Adrenal gland (tissue), 5 donors: Measurements from ENCODE around the gene NAT8L.

ENCODE experiments used
- CTCF ChIP-seq, 6 experiments: fragments of 450-650 bp in 4 of 6; fragments of 200-600 bp in 2 of 6; sonication (generic) in 1 of 6; IDR thresholded peaks; 1 replicate in 5 of 6; 2 replicates in 1 of 6; pipeline versions ENCODE4 v1.5.1 to v1.8.0; 2016 to 2021; ENCODE audit warnings: antibody characterized with exemption in 6 of 6, mild to moderate bottlenecking in 2 of 6, moderate library complexity in 1 of 6
- POLR2A ChIP-seq, 2 donors: fragments of 450-650 bp; IDR thresholded peaks; one replicate each; pipeline ENCODE4 v1.6.1; 2017; ENCODE audit warnings: antibody characterized with exemption in 2 of 2, mild to moderate bottlenecking in 2 of 2, moderate library complexity in 1 of 2
- donor health status: DM: no; HTN: no; CAD: no.

- TF ChIP-seq CTCF (IDR thresholded peaks at IDR 0.05): no peak
- no peak for TF ChIP-seq POLR2A (IDR thresholded peaks at IDR 0.05)
These were observed 19.9 kb downstream of the NAT8L start for GRCh38 chr4:2079006-2079405.
